Measurements from ENCODE around the gene TMPRSS6.

GRCh38 chr22:37028692-37029674 is 80.5 kb downstream of the TMPRSS6 start:
- no peak for TF ChIP-seq POLR2AphosphoS5 (IDR thresholded peaks at IDR 0.05)
- no peak for TF ChIP-seq CTCF (IDR thresholded peaks at IDR 0.05)
- TF ChIP-seq POLR2A (IDR thresholded peaks at IDR 0.05) = no peak
